ENCODE data around the gene ASAP2.

- TF ChIP-seq, protein P1, sequence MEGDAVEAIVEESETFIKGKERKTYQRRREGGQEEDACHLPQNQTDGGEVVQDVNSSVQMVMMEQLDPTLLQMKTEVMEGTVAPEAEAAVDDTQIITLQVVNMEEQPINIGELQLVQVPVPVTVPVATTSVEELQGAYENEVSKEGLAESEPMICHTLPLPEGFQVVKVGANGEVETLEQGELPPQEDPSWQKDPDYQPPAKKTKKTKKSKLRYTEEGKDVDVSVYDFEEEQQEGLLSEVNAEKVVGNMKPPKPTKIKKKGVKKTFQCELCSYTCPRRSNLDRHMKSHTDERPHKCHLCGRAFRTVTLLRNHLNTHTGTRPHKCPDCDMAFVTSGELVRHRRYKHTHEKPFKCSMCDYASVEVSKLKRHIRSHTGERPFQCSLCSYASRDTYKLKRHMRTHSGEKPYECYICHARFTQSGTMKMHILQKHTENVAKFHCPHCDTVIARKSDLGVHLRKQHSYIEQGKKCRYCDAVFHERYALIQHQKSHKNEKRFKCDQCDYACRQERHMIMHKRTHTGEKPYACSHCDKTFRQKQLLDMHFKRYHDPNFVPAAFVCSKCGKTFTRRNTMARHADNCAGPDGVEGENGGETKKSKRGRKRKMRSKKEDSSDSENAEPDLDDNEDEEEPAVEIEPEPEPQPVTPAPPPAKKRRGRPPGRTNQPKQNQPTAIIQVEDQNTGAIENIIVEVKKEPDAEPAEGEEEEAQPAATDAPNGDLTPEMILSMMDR (IDR thresholded peaks at IDR 0.05; ENCODE audit: low read length): no peak
- TF ChIP-seq EZH2 (optimal IDR thresholded peaks at IDR 0.05; ENCODE audit: low read depth, low read length) (no peak), EZH2phosphoT487 (IDR thresholded peaks at IDR 0.05; ENCODE audit: low read length) (no peak)
These were observed 126.2 kb downstream of the ASAP2 start for GRCh38 chr2:9332853-9333245.
